SK-N-SH (cell line): ENCODE results near the gene FSIP1. TPM values are rescaled to one million over a fixed set of nuclear protein-coding genes. Genes with fewer than 3 reads are reported as not detected.
A peak's percentile ranks its signal among the peaks of the same experiment; 100 is the strongest.

Source experiments
- CTCF ChIA-PET: fragments of 300-600, 350-600 bp; formaldehyde crosslinking; extraction: SDS; loops from one replicate; lab custom pipeline; 2021; lab: Yijun Ruan, JAX
- POLR2A ChIA-PET: fragments of 350-600 bp; sonication (Branson Sonifier 250); formaldehyde crosslinking; extraction: SDS; loops from one replicate; lab custom pipeline; 2020; ENCODE audit warnings: antibody characterized with exemption, inconsistent platforms; lab: Yijun Ruan, JAX
- DNase-seq: peaks from one replicate; pipeline ENCODE4 v3.0.0; 2012
- H2AFZ ChIP-seq: fragments of 200-600 bp; sonication (generic); 2 replicates; pipeline ENCODE4 v1.8.1; 2016; ENCODE audit warnings: antibody characterized with exemption, mild to moderate bottlenecking, low read depth
- H3F3A ChIP-seq: fragments of 200-600 bp; sonication (generic); replicated peaks from 2 replicates; pipeline ENCODE3; 2016; ENCODE audit warnings: antibody characterized with exemption, mild to moderate bottlenecking; ENCODE audit not compliant: insufficient read depth
- H3K27ac ChIP-seq, 2 experiments: fragments of 200-500 bp in 1 of 2; fragments of 200-600 bp in 1 of 2; sonication (Bioruptor generic) in 1 of 2; sonication (generic), shearing (Covaris generic) in 1 of 2; 2 replicates each; pipeline versions ENCODE4 v1.5.1 to v1.6.1; 2014 to 2016; ENCODE audit warnings: low read depth in 2 of 2, inconsistent platforms in 1 of 2, low read length in 1 of 2, mild to moderate bottlenecking in 1 of 2, mixed read lengths in 1 of 2
- H3K27me3 ChIP-seq: fragments of 200-600 bp; sonication (generic), shearing (Covaris generic); 2 replicates; pipeline ENCODE4 v1.6.1; 2016; ENCODE audit warnings: mixed run types; ENCODE audit not compliant: insufficient read depth
- H3K36me3 ChIP-seq, 2 experiments: fragments of 200-500 bp in 1 of 2; fragments of 200-600 bp in 1 of 2; sonication (Bioruptor generic) in 1 of 2; sonication (generic) in 1 of 2; replicated peaks in 1 of 2; 2 replicates each; pipeline versions ENCODE3 to v1.5.1; 2014 to 2016; ENCODE audit warnings: low read length in 1 of 2, mild to moderate bottlenecking in 1 of 2; ENCODE audit not compliant: insufficient read depth in 2 of 2, control insufficient read depth in 1 of 2
- H3K4me1 ChIP-seq, 2 experiments: fragments of 200-500 bp in 1 of 2; fragments of 200-600 bp in 1 of 2; sonication (Bioruptor generic) in 1 of 2; sonication (generic), shearing (Covaris generic) in 1 of 2; 2 replicates each; pipeline versions ENCODE4 v1.5.1 to v1.6.1; 2014 to 2016; ENCODE audit warnings: low read depth in 1 of 2, low read length in 1 of 2, mixed run types in 1 of 2; ENCODE audit not compliant: insufficient read depth in 2 of 2, control insufficient read depth in 1 of 2
- H3K4me2 ChIP-seq: fragments of 200-600 bp; sonication (generic), shearing (Covaris generic); 2 replicates; pipeline ENCODE4 v1.6.1; 2017; ENCODE audit warnings: mixed run types
- H3K4me3 ChIP-seq, 2 experiments: fragments of 200-500 bp in 1 of 2; fragments of 200-600 bp in 1 of 2; sonication (Bioruptor generic) in 1 of 2; sonication (generic), shearing (Covaris generic) in 1 of 2; 2 replicates each; pipeline versions ENCODE4 v1.5.1 to v1.8.1; 2014 to 2016; ENCODE audit warnings: low read depth in 2 of 2, inconsistent platforms in 1 of 2, low read length in 1 of 2, mild to moderate bottlenecking in 1 of 2, mixed read lengths in 1 of 2, moderate library complexity in 1 of 2
- H3K79me2 ChIP-seq: fragments of 200-600 bp; sonication (generic); 2 replicates; pipeline ENCODE4 v1.8.1; 2017; ENCODE audit warnings: mild to moderate bottlenecking; ENCODE audit not compliant: insufficient read depth
- H3K9ac ChIP-seq: fragments of 200-600 bp; sonication (generic); 2 replicates; pipeline ENCODE4 v1.6.1; 2017; ENCODE audit warnings: mixed run types
- H3K9me2 ChIP-seq: fragments of 200-600 bp; sonication (generic); 2 replicates; pipeline ENCODE4 v1.6.1; 2017; ENCODE audit warnings: mixed run types
- H3K9me3 ChIP-seq: fragments of 200-600 bp; sonication (generic); 2 replicates; pipeline ENCODE4 v1.6.1; 2017; ENCODE audit warnings: mixed run types, mild to moderate bottlenecking, moderate library complexity
- H4K20me1 ChIP-seq: fragments of 200-600 bp; sonication (generic); 2 replicates; pipeline ENCODE4 v1.6.1; 2017; ENCODE audit warnings: mild to moderate bottlenecking, mixed run types; ENCODE audit not compliant: insufficient read depth
- CHD2 ChIP-seq: fragments of 150-350 bp; IDR thresholded peaks from 2 replicates; pipeline ENCODE4 v1.6.1; 2018; ENCODE audit warnings: low read length; ENCODE audit not compliant: partially characterized antibody
- CTCF ChIP-seq: fragments of 200-600 bp; sonication (generic); IDR thresholded peaks from 2 replicates; pipeline ENCODE4 v1.6.1; 2017; ENCODE audit warnings: antibody characterized with exemption, mild to moderate bottlenecking, moderate library complexity
- FOSL2 ChIP-seq: IDR thresholded peaks from 2 replicates; pipeline ENCODE4 v1.4.0; 2012; ENCODE audit warnings: low read depth, mild to moderate bottlenecking, moderate library complexity, borderline replicate concordance
- MXI1 ChIP-seq: IDR thresholded peaks from 2 replicates; pipeline ENCODE4 v1.6.1; 2012; ENCODE audit warnings: mild to moderate bottlenecking, low read depth, low read length, improper control_type of control experiment
- NRF1 ChIP-seq: IDR thresholded peaks from 2 replicates; pipeline ENCODE4 v1.6.1; 2012; ENCODE audit warnings: low read depth, mild to moderate bottlenecking, low read length
- POLR2AphosphoS5 ChIP-seq: IDR thresholded peaks from 2 replicates; pipeline ENCODE4 v1.6.1; 2012; ENCODE audit warnings: low read depth, low read length
- RXRA ChIP-seq: IDR thresholded peaks from 2 replicates; pipeline ENCODE4 v1.4.0; 2012; ENCODE audit warnings: low read depth, mild to moderate bottlenecking, borderline replicate concordance
- SMC3 ChIP-seq: IDR thresholded peaks from 2 replicates; pipeline ENCODE4 v1.6.1; 2012; ENCODE audit warnings: low read depth, low read length, improper control_type of control experiment
- WGBS: methylation state at CpG from one replicate; pipeline ENCODE4 v1.1.6; 2017; ENCODE audit warnings: low lambda C conversion rate; 5-methylcytosine and 5-hydroxymethylcytosine counted together
- polyA plus RNA-seq, 3 experiments: library from polyadenylated mRNA; depleted of rRNA; stranded (reverse); fragments of >200 nt; gene quantifications; 2 replicates each; pipeline ENCODE4 v1.2.3, GENCODE V29; 2012
- TF ChIP-seq, protein P1 (sequence below): IDR thresholded peaks from 2 replicates; pipeline ENCODE4 v1.4.0; 2012; ENCODE audit warnings: low read depth, borderline replicate concordance
- TF ChIP-seq, protein P2 (sequence below): fragments of 150-350 bp; IDR thresholded peaks from 2 replicates; pipeline ENCODE4 v1.6.1; 2017; ENCODE audit warnings: antibody characterized with exemption, low read length, low read depth, borderline replicate concordance

Gene FSIP1
- polyA plus RNA-seq, 1 of the 3 experiments (the other 2 are of a cell fraction) = 0.43 TPM

GRCh38 chr15:39782441-39783138, at the start of gene FSIP1 (continued):
- no peak for TF ChIP-seq FOSL2
- TF ChIP-seq NRF1 = peak; percentile 50
- TF ChIP-seq, protein P1, sequence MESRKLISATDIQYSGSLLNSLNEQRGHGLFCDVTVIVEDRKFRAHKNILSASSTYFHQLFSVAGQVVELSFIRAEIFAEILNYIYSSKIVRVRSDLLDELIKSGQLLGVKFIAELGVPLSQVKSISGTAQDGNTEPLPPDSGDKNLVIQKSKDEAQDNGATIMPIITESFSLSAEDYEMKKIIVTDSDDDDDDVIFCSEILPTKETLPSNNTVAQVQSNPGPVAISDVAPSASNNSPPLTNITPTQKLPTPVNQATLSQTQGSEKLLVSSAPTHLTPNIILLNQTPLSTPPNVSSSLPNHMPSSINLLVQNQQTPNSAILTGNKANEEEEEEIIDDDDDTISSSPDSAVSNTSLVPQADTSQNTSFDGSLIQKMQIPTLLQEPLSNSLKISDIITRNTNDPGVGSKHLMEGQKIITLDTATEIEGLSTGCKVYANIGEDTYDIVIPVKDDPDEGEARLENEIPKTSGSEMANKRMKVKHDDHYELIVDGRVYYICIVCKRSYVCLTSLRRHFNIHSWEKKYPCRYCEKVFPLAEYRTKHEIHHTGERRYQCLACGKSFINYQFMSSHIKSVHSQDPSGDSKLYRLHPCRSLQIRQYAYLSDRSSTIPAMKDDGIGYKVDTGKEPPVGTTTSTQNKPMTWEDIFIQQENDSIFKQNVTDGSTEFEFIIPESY = peak; percentile 98
- TF ChIP-seq RXRA = no peak
- peak; percentile 87 for TF ChIP-seq MXI1
- TF ChIP-seq SMC3 = no peak
- no peak for TF ChIP-seq CTCF

GRCh38 chr15:39830166-39830565, 47.5 kb upstream of the FSIP1 start:
- Histone ChIP-seq H3K9ac (no peak overlapping the region), H3K9me3 (no peaks in the 10 kb centered on the region), H3K79me2 (peaks cover 81% of the 10 kb centered on the region), H2AFZ (no peak overlapping the region), H4K20me1 (0 out of 2 replicates have a peak, but pooled peaks cover 3% of the 10 kb centered on the region), H3K4me2 (no peak overlapping the region), H3K27me3 (no peaks in the 10 kb centered on the region), H3K4me3 (no peak overlapping the region), H3K4me1 (peaks cover 5 to 21% of the 10 kb centered on the region in 2 experiments; a peak in 3 of 4 replicates), H3K27ac (no peak overlapping the region), H3F3A (peaks cover 24% of the 10 kb centered on the region), H3K36me3 (no peaks in the 10 kb centered on the region), H3K9me2 (no peaks in the 10 kb centered on the region)
- POLR2A ChIA-PET = no interaction called here
- 64% methylated on average over 1 of the region's 1 CpG for WGBS
- CTCF ChIA-PET = interaction anchor here (1.1 to 1.3 kb wide), 2 partner anchors 21 to 41 kb away, joined by 3 to 4 read pairs; no protein-coding TSS in a partner anchor
- TF ChIP-seq CHD2 (no peak), POLR2AphosphoS5 (no peak)
- TF ChIP-seq, protein P2, sequence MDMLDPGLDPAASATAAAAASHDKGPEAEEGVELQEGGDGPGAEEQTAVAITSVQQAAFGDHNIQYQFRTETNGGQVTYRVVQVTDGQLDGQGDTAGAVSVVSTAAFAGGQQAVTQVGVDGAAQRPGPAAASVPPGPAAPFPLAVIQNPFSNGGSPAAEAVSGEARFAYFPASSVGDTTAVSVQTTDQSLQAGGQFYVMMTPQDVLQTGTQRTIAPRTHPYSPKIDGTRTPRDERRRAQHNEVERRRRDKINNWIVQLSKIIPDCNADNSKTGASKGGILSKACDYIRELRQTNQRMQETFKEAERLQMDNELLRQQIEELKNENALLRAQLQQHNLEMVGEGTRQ = no peak
- no peak for DNase-seq
